22Rv1 (cell line): Measurements from ENCODE around the gene CDKN1A.
"Not testable (repeated sequence)": the region's sequence is repeated elsewhere in the genome, so short reads cannot be mapped to it uniquely, and the experiment has no call there.

Experiments used
- H3K27ac ChIP-seq: fragments of 450-650 bp; 2 replicates; pipeline ENCODE4 v1.5.1; 2017
- CTCF ChIP-seq: fragments of 450-650 bp; IDR thresholded peaks from 2 replicates; pipeline ENCODE4 v1.5.1; 2017; ENCODE audit warnings: mild to moderate bottlenecking
- ZFX ChIP-seq: fragments of 450-650 bp; IDR thresholded peaks from 2 replicates; pipeline ENCODE4 v1.6.1; 2017; ENCODE audit warnings: antibody characterized with exemption, borderline replicate concordance

CDKN1A gene

GRCh38 chr6:36722365-36722764, 43.9 kb downstream of the CDKN1A start:
- TF ChIP-seq ZFX (no peak), CTCF (no peak)

GRCh38 chr6:36722879-36723278, 44.4 kb downstream of the CDKN1A start:
- TF ChIP-seq CTCF (no peak), ZFX (no peak)
- H3K27ac ChIP-seq: no peak overlapping the region

More at GRCh38 chr6:36722365-36722764, 43.9 kb downstream of the CDKN1A start:
- H3K27ac ChIP-seq: no peak overlapping the region

- not testable (repeated sequence) for H3K27ac ChIP-seq
Observed at GRCh38 chr6:36723992-36724391, 45.5 kb downstream of the CDKN1A start.

- no peak overlapping the region for H3K27ac ChIP-seq
- TF ChIP-seq CTCF: peak; percentile 82
- no peak for TF ChIP-seq ZFX
Observed at GRCh38 chr6:36724514-36725390, 46.2 kb downstream of the CDKN1A start.

GRCh38 chr6:36725581-36725980, 47.1 kb downstream of the CDKN1A start:
- H3K27ac ChIP-seq: no peak overlapping the region
- TF ChIP-seq CTCF (no peak), ZFX (no peak)

- H3K27ac ChIP-seq: no peak overlapping the region
- TF ChIP-seq ZFX: no peak
Observed at GRCh38 chr6:36727505-36728021, 49.0 kb downstream of the CDKN1A start.

- no peak overlapping the region for H3K27ac ChIP-seq
- TF ChIP-seq CTCF: no peak
- TF ChIP-seq ZFX: no peak
Observed at GRCh38 chr6:36728289-36729160, 50.0 kb downstream of the CDKN1A start.

- no peak overlapping the region for H3K27ac ChIP-seq
- no peak for TF ChIP-seq CTCF
- no peak for TF ChIP-seq ZFX
Observed at GRCh38 chr6:36729161-36729524, 50.6 kb downstream of the CDKN1A start.
